Keratinocyte (primary cell): Measurements from ENCODE around the gene CDYL. TPM values are rescaled to one million over a fixed set of nuclear protein-coding genes. Genes with fewer than 3 reads are reported as not detected.

ENCODE experiments used
- DNase-seq: peaks from one replicate; pipeline ENCODE4 v3.0.0-alpha.2; 2011; ENCODE audit warnings: low read depth, missing footprints, low spot score
- FAIRE-seq: peaks from 2 replicates; lab custom pipeline; 2011; peaks lifted over from hg19 to GRCh38; lab: Jason Lieb, UNC
- H2AFZ ChIP-seq: 2 replicates; pipeline ENCODE4 v1.6.0; 2012; ENCODE audit warnings: low read length, control low read depth, inconsistent platforms; ENCODE audit not compliant: control insufficient read depth
- H3K27ac ChIP-seq: 2 replicates; pipeline ENCODE4 v1.5.1; 2011; ENCODE audit warnings: low read length; ENCODE audit not compliant: control insufficient read depth, insufficient read depth
- H3K27me3 ChIP-seq: 3 replicates; pipeline ENCODE4 v1.6.0; 2011; ENCODE audit warnings: low read length; ENCODE audit not compliant: control insufficient read depth, insufficient read depth; ENCODE audit errors: extremely low read depth
- H3K36me3 ChIP-seq, 2 experiments: 2 replicates in 1 of 2; 3 replicates in 1 of 2; pipeline ENCODE4 v1.5.1; 2011; ENCODE audit warnings: low read length in 2 of 2, mild to moderate bottlenecking in 1 of 2; ENCODE audit not compliant: control insufficient read depth in 2 of 2, insufficient read depth in 2 of 2; ENCODE audit errors: extremely low read depth in 1 of 2
- H3K4me1 ChIP-seq: 3 replicates; pipeline ENCODE4 v1.5.1; 2011; ENCODE audit warnings: low read length; ENCODE audit not compliant: control insufficient read depth, insufficient read depth; ENCODE audit errors: extremely low read depth
- H3K4me2 ChIP-seq: 3 replicates; pipeline ENCODE4 v1.6.0; 2011; ENCODE audit warnings: low read depth, low read length; ENCODE audit not compliant: control insufficient read depth, insufficient read depth; ENCODE audit errors: extremely low read depth
- H3K4me3 ChIP-seq, 3 experiments: fragments of 200-600 bp in 1 of 3; sonication (generic) in 1 of 3; 2 replicates in 2 of 3; 3 replicates in 1 of 3; pipeline ENCODE4 v1.5.1; 2011 to 2016; ENCODE audit warnings: low read length in 3 of 3, mild to moderate bottlenecking in 3 of 3, control low read depth in 2 of 3, inconsistent platforms in 1 of 3, low read depth in 1 of 3, mixed read lengths in 1 of 3, mixed run types in 1 of 3, moderate library complexity in 1 of 3; ENCODE audit not compliant: control insufficient read depth in 2 of 3, insufficient read depth in 2 of 3; ENCODE audit errors: extremely low read depth in 1 of 3
- H3K79me2 ChIP-seq: 2 replicates; pipeline ENCODE4 v1.6.0; 2012; ENCODE audit warnings: low read length; ENCODE audit not compliant: control insufficient read depth, insufficient read depth
- H3K9ac ChIP-seq: 3 replicates; pipeline ENCODE4 v1.6.0; 2011; ENCODE audit warnings: low read length; ENCODE audit not compliant: control insufficient read depth, insufficient read depth; ENCODE audit errors: extremely low read depth
- H3K9me1 ChIP-seq: 3 replicates; pipeline ENCODE4 v1.6.0; 2011; ENCODE audit warnings: low read length; ENCODE audit not compliant: control insufficient read depth, insufficient read depth; ENCODE audit errors: extremely low read depth
- H3K9me3 ChIP-seq: 2 replicates; pipeline ENCODE4 v1.5.1; 2012; ENCODE audit warnings: low read depth, low read length; ENCODE audit not compliant: control insufficient read depth
- H4K20me1 ChIP-seq: 3 replicates; pipeline ENCODE4 v1.6.0; 2011; ENCODE audit warnings: low read length; ENCODE audit not compliant: control insufficient read depth, insufficient read depth; ENCODE audit errors: extremely low read depth
- EZH2 ChIP-seq: IDR thresholded peaks from one replicate; pipeline ENCODE4 v1.6.1; 2012; ENCODE audit warnings: inconsistent platforms, mild to moderate bottlenecking, low read length, moderate library complexity
- dilution Hi-C: fragments of 300-500 bp; cut with MboI; formaldehyde crosslinking; loops from one replicate; pipeline ENCODE4 v1.7.0; 2020; ENCODE audit warnings: low sequenced_read_pairs; ENCODE audit not compliant: extremely low pct_ligation_motif_present
- polyA plus RNA-seq, 5 experiments: library from polyadenylated mRNA; depleted of rRNA in 3 of 5; stranded (reverse) in 3 of 5; stranded (forward) in 1 of 5; unstranded in 1 of 5; fragments of >200 nt; gene quantifications; 1 replicate in 1 of 5; 2 replicates in 3 of 5; 3 replicates in 1 of 5; pipeline versions ENCODE4 v1.2.1 to v1.2.3, GENCODE V29; 2011 to 2012; ENCODE audit warnings: missing spikeins in 2 of 5, low read depth in 1 of 5, low replicate concordance in 1 of 5
- TF ChIP-seq, protein P1 (sequence below), 3 experiments: IDR thresholded peaks in 1 of 3; conservative IDR thresholded peaks in 1 of 3; optimal IDR thresholded peaks in 1 of 3; 2 replicates in 2 of 3; 3 replicates in 1 of 3; pipeline versions ENCODE3 to v1.5.1; 2011; ENCODE audit warnings: low read length in 3 of 3, mild to moderate bottlenecking in 3 of 3, moderate library complexity in 2 of 3, control low read depth in 1 of 3, inconsistent platforms in 1 of 3; ENCODE audit not compliant: insufficient read depth in 2 of 3; ENCODE audit errors: extremely low read depth in 1 of 3

CDYL gene
- polyA plus RNA-seq, 1 donor (not counting 4 experiments of a cell fraction or from before 2014, with no cell fraction given) = 48.0 TPM

- peaks cover 9% of the 10 kb centered on the region for H3K4me1 ChIP-seq
- no peak overlapping the region for H3K27ac ChIP-seq
- H2AFZ ChIP-seq = no peak overlapping the region
- no peaks in the 10 kb centered on the region for H3K27me3 ChIP-seq
- DNase-seq = no peak
- no peak overlapping the region for H3K4me3 ChIP-seq
- FAIRE-seq = no peak
- H4K20me1 ChIP-seq = peaks cover 40% of the 10 kb centered on the region
- peaks cover 94% of the 10 kb centered on the region for H3K79me2 ChIP-seq
- dilution Hi-C loops = no loop called here
- no peaks in the 10 kb centered on the region for H3K36me3 ChIP-seq
- H3K9me1 ChIP-seq = peaks cover 14% of the 10 kb centered on the region
- TF ChIP-seq, protein P1, sequence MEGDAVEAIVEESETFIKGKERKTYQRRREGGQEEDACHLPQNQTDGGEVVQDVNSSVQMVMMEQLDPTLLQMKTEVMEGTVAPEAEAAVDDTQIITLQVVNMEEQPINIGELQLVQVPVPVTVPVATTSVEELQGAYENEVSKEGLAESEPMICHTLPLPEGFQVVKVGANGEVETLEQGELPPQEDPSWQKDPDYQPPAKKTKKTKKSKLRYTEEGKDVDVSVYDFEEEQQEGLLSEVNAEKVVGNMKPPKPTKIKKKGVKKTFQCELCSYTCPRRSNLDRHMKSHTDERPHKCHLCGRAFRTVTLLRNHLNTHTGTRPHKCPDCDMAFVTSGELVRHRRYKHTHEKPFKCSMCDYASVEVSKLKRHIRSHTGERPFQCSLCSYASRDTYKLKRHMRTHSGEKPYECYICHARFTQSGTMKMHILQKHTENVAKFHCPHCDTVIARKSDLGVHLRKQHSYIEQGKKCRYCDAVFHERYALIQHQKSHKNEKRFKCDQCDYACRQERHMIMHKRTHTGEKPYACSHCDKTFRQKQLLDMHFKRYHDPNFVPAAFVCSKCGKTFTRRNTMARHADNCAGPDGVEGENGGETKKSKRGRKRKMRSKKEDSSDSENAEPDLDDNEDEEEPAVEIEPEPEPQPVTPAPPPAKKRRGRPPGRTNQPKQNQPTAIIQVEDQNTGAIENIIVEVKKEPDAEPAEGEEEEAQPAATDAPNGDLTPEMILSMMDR (optimal IDR thresholded peaks at IDR 0.05 in 1 of 3, IDR thresholded peaks at IDR 0.05 in 1 of 3, conservative IDR thresholded peaks at IDR 0.05 in 1 of 3; ENCODE audit: extremely low read depth in 1 of 3, insufficient read depth in 2 of 3, low read length in 3 of 3) = peak in 1 of 3 experiments; percentile 14
- no peak for TF ChIP-seq EZH2
- no peak overlapping the region for H3K4me2 ChIP-seq
- H3K9me3 ChIP-seq = no peaks in the 10 kb centered on the region
- no peak overlapping the region for H3K9ac ChIP-seq
Observed at GRCh38 chr6:4856785-4857184, 80.6 kb downstream of the CDYL start.

DNA sequence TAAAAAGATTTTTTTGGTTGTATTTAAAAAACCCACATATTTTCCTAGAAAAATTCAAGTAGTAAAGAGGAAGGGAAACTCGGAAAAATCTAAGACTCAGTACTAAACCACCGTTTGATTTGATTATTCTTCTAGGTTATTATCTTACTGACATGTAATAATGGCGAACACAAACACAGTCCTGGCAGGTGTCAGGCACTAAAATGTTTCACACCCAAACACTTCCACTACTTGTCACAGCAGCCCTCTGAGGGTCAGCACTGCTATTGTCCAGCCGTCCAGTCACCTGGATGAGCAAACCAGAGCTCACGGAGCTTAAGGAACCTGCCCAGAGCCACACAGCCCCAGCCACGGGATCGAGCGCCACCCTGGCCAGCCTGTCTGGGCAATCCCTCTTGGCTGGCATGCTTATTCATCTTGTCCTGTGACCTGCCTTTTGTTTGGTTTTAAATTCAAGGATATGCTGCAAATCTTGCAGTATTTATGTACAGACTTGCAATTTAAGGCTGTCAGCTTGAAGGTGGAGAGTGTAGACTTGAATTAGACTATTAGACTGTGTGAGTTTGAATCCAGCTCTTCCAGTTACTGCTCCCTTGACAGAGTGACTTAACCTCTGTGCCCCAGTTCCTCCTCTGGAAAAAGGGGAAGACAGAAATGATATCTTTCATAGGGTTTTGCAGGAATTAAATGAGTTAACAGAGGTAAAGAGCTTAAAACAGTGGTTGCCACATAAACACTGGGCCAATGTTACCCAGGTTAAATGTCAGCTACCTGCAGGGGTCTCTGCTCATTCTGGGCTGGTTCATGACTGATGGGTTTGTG, 82.2 kb downstream of the CDYL start:
- peaks cover 93% of the 10 kb centered on the region for H3K79me2 ChIP-seq
- H3K9me3 ChIP-seq = no peaks in the 10 kb centered on the region
- H3K36me3 ChIP-seq = no peaks in the 10 kb centered on the region
- FAIRE-seq = no peak
- dilution Hi-C loops = no loop called here
- H3K4me2 ChIP-seq = no peak overlapping the region
- no peak for TF ChIP-seq EZH2
- TF ChIP-seq, protein P1 (optimal IDR thresholded peaks at IDR 0.05 in 1 of 3, IDR thresholded peaks at IDR 0.05 in 1 of 3, conservative IDR thresholded peaks at IDR 0.05 in 1 of 3; ENCODE audit: extremely low read depth in 1 of 3, insufficient read depth in 2 of 3, low read length in 3 of 3) = peak in 1 of 3 experiments; percentile 12
- H4K20me1 ChIP-seq = peaks cover 33% of the 10 kb centered on the region
- no peak overlapping the region for H3K9ac ChIP-seq
- no peak for DNase-seq
- H3K27me3 ChIP-seq = no peaks in the 10 kb centered on the region
- peaks cover 9% of the 10 kb centered on the region for H3K4me1 ChIP-seq
- H3K27ac ChIP-seq = peak overlapping the region; percentile 3
- H3K9me1 ChIP-seq = peaks cover 14% of the 10 kb centered on the region
- H3K4me3 ChIP-seq = no peak overlapping the region
- H2AFZ ChIP-seq = no peak overlapping the region
